HG03175 (cell line): Measurements from ENCODE around the gene CXCR5.

Source experiments
- ATAC-seq: cut with Tn5 transposase; IDR thresholded peaks from one replicate; pipeline ENCODE4 v1.9.1; 2021; ENCODE audit warnings: mild to moderate bottlenecking, moderate library complexity; ENCODE audit not compliant: unreplicated experiment

Gene CXCR5

DNA sequence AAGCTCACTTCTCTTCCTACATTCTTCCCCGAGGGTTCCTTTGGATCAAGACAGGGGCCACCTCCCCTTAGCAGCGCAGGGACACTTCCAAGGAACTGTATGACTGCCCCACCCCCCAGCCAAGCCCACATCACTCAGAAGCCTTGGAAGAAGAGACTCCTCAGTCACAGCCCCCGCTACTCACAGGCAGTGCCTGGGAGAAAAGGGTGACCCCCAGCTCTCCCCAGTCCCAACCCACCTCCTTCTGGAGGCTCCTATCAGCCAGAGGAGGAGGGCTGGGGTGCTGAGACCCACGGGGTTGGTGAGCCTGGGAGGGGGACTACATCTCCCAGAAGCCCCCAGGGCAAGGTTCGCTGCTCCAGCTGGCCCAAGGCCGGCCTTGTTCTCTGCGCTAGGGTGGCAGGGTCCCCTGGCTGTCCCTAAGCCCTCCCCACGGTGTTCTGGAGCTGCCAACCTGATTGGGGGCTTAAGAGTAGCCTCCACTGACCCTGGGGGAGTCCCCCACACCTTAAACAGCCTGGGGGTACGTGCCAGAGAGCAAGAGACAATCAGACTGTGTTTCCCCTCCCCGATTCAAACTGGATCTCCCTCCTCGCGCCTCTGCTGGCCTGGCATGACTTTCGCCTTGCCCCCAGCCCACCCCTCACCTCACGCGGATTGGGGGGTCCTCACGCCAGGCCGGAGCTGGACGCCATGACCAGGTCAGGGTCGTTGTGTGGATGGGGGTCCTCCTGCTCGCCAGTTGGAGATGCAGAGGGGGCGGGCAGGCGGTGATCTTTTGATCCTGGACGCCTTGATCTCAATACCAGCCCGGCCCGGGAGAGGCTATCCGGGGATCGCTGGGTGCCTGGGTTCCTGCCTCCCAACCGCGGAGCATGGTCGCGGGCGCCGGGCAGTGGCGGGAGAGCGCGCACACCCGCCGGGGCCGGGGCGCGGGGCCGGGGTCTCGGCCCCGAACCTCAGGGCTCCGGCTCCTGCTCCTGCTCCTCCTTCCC is 41.2 kb downstream of the CXCR5 start:
- no peak for ATAC-seq

DNA sequence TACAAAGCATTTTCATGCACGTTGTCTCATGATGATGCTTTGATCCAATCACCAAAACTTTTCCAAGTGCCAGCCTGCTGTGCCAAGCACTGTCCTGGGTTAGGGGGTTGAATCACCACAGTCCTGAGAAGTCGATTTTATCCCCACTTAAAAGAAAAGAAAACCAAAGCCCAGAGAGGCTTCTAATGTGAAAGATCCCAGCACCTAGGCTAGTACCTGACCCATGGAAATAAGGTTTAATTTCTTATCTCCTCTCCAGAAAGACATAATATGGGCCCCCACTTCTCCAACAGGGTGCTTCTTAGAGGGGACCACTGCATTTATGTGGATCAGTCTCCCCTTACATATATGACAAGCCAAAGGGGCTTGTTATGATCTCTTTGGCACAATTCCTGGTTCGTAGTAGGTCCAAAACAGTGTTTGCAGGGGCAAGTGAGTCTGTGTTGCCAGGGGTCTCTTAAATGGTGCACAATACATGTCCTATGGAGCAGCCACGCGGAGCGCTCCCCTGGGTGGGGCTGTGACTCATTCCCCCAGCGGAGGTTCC is 43.9 kb downstream of the CXCR5 start:
- ATAC-seq, result no peak

DNA sequence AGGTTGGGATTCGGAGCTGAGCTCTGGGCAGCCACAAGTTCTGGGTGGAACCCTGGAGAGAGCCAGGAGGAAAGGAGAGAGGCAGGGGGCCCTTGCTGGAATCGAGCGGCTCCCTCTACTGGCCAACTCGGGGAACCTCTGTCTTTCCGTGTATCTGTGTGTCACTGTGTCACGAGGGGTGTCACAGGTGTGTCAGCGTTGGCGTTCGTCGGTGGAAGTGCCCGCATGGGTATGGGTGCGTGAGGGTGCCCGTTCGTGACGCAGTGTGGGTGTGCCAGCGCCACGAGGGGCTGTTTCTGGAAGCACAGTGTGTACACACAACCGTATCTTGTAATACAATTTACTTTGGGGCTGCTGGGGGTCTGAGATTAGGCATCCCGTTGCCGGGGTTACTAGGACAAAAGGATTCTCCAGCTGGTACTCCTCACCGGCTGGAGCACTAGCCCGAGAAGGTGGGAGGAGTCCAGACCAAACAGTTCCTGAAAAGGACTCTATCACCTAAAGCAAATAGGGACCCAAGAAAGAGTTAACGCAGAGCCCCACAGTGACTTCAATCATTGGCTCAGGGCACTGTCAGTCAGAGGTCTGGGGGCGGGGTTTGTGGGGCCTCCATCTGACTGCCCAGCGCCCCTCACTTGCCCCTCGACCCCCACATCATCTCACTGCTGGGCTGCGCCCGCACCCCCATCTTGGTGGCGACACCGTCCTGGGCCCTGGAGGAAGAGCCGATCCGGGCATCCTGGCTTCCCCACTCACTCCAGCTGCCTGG is 44.6 kb downstream of the CXCR5 start:
- peak; percentile 44 for ATAC-seq

DNA sequence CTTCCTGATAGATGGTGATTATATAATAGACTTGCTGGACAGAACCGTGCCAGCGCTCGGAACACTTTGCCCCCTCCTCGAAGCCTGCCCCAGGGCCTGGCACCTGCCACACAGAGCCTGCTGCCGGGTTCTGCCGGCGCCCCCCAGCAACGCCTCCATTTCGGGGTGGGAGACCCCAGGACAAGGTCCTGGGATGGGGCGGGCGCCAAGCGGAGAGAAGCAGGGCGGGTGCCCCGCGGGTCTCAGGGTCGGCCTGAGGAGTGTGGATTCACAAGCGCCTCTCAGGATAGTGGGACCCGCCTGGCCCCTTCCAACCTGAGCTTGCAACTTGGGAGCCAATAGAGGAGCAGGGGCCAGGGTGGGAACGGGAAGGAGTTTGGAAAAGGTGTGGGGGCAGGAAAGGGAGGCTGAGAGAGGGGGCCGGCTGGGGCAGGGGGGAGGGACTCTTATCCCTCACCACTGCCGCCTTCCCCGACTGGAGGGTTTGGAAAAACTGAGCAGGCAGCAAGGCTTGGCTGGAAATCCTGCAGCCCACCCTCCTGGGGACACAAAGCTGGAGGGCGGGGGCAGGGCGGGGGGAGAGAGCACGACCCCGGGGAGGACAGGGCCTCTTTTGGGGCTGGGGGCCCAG is 45.3 kb downstream of the CXCR5 start:
- peak; percentile 1 for ATAC-seq

DNA sequence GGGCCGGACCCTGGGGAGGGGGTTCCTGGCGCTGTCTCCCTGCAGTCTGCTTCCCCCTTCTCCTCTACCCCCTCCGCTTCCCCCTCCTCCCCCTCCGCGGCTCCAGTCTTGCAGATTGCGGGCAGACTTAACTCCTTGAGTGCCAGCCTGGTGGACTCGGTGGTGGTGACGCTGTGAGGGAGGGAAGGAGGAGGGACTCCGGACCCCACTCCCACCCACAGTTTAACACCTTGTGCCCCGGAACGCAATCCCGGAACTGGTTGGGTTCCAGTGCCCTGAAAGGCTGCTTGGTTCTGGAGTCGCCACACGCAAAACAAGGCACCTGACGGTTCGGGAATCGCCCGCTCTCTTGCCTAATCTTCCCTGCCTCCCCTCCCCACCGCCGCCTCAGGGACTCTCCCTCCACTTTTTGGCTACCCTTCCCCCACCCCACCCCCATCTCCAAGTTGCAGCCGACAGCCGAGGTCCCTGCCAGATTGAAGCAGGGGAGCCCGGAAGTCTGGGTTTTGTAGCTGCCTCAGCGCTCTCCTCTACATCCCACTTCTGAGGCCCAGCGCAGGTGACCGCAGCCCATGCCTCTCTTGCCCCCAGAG is 45.9 kb downstream of the CXCR5 start:
- no peak for ATAC-seq

DNA sequence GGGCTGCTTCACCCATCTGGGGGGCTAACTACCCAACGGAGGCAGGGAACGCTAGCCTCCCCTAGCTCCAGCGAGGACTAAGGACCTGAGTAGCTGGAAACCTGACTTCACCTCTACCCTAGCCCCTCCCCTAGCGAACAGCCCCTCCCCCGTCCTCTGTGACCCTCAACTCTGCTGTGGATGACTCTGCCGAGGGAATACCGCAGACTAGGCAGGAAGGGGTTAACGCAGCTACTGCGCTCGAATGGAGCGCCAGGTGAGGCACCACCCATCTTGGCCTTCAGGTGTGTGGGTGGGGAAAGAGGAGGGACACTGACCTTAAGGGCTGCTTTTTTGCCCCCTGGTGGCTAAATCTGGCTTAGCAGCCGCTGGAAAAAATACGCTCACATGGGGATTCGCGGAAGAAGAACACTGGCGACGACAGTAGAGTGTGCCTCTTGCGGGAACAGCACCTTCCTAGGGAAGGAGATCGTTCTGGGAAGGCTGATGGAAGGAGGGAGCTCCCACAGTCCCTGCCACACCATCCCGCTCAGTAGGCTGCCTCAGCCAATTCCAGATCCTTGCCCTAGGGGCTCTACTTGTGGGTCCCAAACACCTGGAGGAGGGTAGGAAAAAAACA is 46.5 kb downstream of the CXCR5 start:
- ATAC-seq, result no peak

DNA sequence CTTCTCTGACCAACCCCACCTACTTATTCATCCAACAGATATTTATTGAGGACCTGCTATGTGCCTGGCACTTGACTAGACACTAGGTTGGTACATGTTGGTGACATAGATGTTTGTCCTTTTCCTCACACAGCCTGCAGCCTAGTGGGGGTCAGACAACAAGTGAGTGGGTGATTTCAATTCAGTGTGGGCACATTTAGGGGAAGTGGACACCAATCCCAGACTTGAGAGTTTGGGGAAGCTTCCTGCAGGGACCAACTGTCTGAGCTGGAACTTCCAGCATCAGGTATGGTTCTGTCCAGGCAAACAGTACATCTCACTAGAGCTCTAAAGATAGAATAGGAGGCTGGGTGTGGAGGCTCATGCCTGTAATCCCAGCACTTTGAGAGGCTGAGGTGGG is 47.9 kb downstream of the CXCR5 start:
- no peak for ATAC-seq

DNA sequence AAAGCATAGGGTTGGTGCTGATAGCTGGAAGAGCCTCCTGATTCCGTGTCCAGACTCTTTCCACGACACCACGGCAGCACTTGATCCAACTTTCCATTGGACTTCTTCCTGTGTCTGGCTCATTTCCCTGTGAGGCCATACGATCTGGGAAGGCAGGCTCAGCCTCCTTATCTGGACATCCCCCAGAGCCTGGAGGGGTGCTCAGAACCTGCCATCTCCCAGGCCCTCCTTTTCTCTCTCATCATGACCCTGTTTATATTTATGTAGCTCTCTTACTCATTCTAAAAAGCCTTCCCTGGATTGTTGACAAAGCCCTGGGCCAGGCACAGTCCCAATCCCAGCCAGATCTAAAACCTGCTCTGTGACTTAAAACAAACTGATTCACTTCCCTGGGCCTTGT is 49.8 kb downstream of the CXCR5 start:
- no peak for ATAC-seq

DNA sequence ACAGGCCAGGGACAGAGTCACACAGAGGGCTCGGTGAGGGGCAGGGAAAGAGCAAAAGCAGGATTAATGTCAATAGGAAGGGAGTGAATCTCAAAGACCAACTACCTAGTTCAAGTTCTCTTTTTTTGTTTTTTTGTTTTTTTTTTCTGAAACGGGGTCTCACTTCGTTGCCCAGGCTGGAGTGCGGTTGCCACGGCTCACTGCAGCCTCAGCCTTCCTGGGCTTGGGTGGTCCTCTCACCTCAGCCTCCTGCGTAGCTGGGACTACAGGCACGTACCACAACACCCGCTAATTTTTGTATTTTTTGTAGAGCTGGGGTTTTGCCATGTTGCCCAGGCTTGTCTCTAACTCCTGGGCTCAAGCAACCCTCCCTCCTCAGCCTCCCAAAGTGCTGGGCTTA is 51.7 kb downstream of the CXCR5 start:
- ATAC-seq, result no peak

DNA sequence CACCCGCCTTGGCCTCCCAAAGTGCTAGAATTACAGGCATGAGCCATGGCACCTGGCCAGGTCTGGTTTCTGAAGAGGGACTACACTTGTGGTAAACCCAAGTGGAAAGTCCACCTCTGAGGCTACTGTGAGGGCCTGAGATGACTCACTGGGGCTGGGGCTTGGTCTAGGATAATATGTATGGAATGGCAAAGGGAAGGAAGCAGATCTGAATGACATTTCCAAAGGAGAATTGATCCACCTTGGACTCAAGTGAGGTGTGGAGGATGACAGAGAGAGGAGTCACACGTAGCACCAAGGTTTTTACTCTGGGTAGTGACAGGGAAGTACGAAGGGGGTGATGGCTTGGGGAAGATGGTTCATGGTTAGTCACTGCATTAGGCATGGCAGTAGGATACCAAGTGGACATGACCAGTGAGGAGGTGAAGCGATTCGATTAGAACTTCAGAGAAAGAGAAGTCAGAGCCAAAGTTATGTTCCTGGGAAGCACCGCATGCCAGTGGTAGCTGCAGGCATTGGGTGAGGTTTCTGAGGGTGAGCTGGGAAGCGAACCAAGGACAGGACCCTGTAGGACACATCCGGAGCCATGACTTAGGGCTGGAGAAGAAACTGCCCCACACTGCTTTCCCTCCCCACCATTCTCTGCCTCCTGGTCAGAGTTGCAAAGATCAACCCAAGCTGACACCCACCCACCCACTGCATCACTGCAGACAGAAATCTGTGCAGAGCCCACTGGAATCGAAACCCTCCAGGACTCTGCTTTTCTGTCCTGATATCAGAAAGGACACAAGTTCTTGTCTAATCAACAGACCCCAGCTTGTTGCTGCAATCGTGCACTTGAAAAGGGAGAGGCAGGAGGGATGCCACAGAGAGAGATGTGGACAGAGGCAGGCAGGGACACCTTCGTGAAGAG is 55.1 kb downstream of the CXCR5 start:
- no peak for ATAC-seq

DNA sequence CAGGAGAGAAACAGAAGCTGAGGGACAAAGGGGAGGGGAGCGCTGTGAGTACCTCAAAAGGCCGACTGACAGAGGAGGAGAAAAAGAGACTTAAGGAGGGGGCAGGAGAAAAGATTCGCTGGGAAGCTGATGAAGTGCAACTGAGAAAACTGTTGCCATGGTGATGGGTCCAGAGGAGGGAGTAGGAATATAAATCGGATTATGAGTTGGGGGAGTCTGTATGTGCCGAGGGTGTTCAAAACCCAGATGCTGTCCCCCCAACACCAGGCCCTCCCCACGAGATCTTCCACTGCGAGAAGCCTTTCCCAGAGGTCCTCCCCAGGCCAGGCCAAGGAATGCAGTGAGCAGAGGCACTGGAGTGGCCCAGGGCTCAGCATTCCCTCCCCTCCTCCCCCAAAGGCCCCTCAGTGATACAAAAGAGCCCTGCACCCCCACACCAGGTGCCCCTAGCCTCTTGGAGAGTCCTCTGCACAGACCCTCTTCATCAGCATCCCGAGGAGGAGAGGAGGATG is 55.8 kb downstream of the CXCR5 start:
- ATAC-seq, result no peak

DNA sequence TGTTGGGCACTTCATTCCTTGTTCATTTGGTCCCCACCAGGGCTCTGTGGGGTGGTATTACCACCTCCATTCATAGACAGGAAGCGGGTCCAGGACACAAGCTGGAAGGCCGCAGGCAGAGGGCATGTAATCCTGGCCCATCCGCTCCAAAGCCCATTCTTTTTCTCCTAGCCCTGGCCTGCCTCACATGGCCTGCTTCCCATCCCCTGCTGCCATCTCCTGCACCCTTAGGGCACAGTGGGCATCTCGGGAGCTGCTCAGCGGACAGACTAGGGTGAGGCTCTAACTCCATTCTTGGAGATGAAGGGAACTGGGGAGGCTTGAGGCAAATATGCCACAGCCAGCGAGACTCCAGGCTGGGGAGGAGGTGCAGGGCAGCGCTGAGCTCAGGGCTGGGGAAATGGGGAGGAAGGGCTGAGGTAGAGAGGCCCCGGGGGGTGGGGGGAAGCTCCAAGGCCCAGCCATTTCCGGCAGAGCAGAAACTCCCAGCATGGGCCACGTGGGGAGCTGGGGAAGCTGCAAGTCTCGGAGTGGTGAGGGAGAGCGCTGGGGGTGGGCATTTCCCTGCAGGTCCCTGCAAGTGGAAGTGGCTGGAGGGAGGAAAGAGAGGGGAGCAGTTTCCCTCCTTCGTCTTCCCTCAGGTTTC is 56.4 kb downstream of the CXCR5 start:
- no peak for ATAC-seq

DNA sequence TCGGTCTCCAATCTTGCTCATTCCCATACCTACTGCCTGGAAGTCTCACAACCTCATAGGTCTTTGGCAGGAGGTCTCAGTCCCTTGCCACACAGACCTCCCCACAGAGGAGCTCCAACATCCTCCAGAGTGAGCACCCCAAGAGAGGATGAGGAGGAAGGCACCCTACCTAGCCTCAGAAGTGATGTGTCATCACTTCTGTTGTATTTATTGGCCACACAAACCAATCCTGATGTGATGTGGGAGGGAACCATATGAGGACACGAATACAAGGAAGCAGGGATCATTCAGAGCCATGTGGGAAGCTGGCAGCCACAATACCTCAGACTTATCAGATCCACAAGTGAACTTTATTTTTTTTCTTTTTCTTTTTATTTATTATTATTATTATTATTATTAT is 63.4 kb downstream of the CXCR5 start:
- ATAC-seq, result no peak
